Muscle layer of duodenum (tissue), 2 donors: ENCODE results near the gene SRP19.
"Not testable (repeated sequence)": the region's sequence is repeated elsewhere in the genome, so short reads cannot be mapped to it uniquely, and the experiment has no call there.

Source experiments
- H3K27ac ChIP-seq: one replicate; pipeline ENCODE4 v1.7.0; 2013; ENCODE audit warnings: mild to moderate bottlenecking, low read length
- H3K27me3 ChIP-seq: one replicate; pipeline ENCODE4 v1.7.0; 2013; ENCODE audit warnings: low read depth, mild to moderate bottlenecking, control low read depth, low read length
- H3K36me3 ChIP-seq, 2 donors: one replicate each; pipeline ENCODE4 v1.7.0; 2013; ENCODE audit warnings: low read length in 2 of 2, control low read depth in 1 of 2, mild to moderate bottlenecking in 1 of 2; ENCODE audit not compliant: insufficient read depth in 2 of 2, control insufficient read depth in 1 of 2
- H3K4me1 ChIP-seq, 2 donors: one replicate each; pipeline ENCODE4 v1.7.0; 2013; ENCODE audit warnings: low read length in 2 of 2, mild to moderate bottlenecking in 2 of 2, control low read depth in 1 of 2, moderate library complexity in 1 of 2; ENCODE audit not compliant: insufficient read depth in 2 of 2, control insufficient read depth in 1 of 2
- H3K4me3 ChIP-seq, 2 donors: one replicate each; pipeline ENCODE4 v1.7.0; 2013; ENCODE audit warnings: low read length in 2 of 2, low read depth in 1 of 2, mild to moderate bottlenecking in 1 of 2
- H3K9me3 ChIP-seq, 2 donors: one replicate each; pipeline ENCODE4 v1.7.0; 2013; ENCODE audit warnings: low read length in 2 of 2, control low read depth in 1 of 2, mild to moderate bottlenecking in 1 of 2; ENCODE audit not compliant: control insufficient read depth in 1 of 2
- donor health status: healthy.

The SRP19 gene

GRCh38 chr5:112870966-112871365 is 9.9 kb downstream of the SRP19 start:
- H3K9me3 ChIP-seq: no peaks in the 10 kb centered on the region
- no peak overlapping the region for H3K27ac ChIP-seq
- H3K36me3 ChIP-seq: peaks cover 22 to 52% of the 10 kb centered on the region in 2 donors
- no peaks in the 10 kb centered on the region for H3K27me3 ChIP-seq
- H3K4me3 ChIP-seq: no peak overlapping the region
- H3K4me1 ChIP-seq: no peaks in the 10 kb centered on the region

- peaks cover 27% of the 10 kb centered on the region in 2 donors for H3K36me3 ChIP-seq
These were observed 15.3 kb downstream of the SRP19 start for GRCh38 chr5:112876362-112876761.

GRCh38 chr5:112878101-112878500 is 17.0 kb downstream of the SRP19 start:
- Histone ChIP-seq H3K36me3 (peaks cover 28 to 36% of the 10 kb centered on the region in 2 donors), H3K4me1 (no peaks in the 10 kb centered on the region), H3K27ac (no peak overlapping the region), H3K4me3 (no peak overlapping the region), H3K27me3 (no peaks in the 10 kb centered on the region), H3K9me3 (no peaks in the 10 kb centered on the region)

More at GRCh38 chr5:112876362-112876761, 15.3 kb downstream of the SRP19 start:
- Histone ChIP-seq H3K4me3 (no peak overlapping the region), H3K9me3 (no peaks in the 10 kb centered on the region), H3K4me1 (no peaks in the 10 kb centered on the region), H3K27me3 (no peaks in the 10 kb centered on the region), H3K27ac (no peak overlapping the region)

GRCh38 chr5:112878760-112879159 is 17.7 kb downstream of the SRP19 start:
- Histone ChIP-seq H3K4me1 (no peaks in the 10 kb centered on the region), H3K36me3 (peaks cover 34 to 36% of the 10 kb centered on the region in 2 donors), H3K9me3 (no peaks in the 10 kb centered on the region), H3K27me3 (no peaks in the 10 kb centered on the region), H3K4me3 (no peak overlapping the region), H3K27ac (no peak overlapping the region)

- Histone ChIP-seq H3K4me3 (no peak overlapping the region), H3K27me3 (no peaks in the 10 kb centered on the region), H3K9me3 (no peaks in the 10 kb centered on the region), H3K27ac (no peak overlapping the region), H3K36me3 (peaks cover 39 to 49% of the 10 kb centered on the region in 2 donors), H3K4me1 (no peaks in the 10 kb centered on the region)
These were observed 19.3 kb downstream of the SRP19 start for GRCh38 chr5:112880219-112880964.

- H3K4me3 ChIP-seq: no peak overlapping the region
- H3K4me1 ChIP-seq: no peaks in the 10 kb centered on the region
- no peaks in the 10 kb centered on the region for H3K27me3 ChIP-seq
- peaks cover 45 to 56% of the 10 kb centered on the region in 2 donors for H3K36me3 ChIP-seq
- H3K9me3 ChIP-seq: no peaks in the 10 kb centered on the region
- H3K27ac ChIP-seq: no peak overlapping the region
These were observed 22.1 kb downstream of the SRP19 start for GRCh38 chr5:112883192-112883591.

- Histone ChIP-seq H3K27me3 (no peaks in the 10 kb centered on the region), H3K4me1 (no peaks in the 10 kb centered on the region), H3K36me3 (peaks cover 40 to 52% of the 10 kb centered on the region in 2 donors), H3K9me3 (no peaks in the 10 kb centered on the region), H3K4me3 (no peak overlapping the region), H3K27ac (no peak overlapping the region)
These were observed 23.9 kb downstream of the SRP19 start for GRCh38 chr5:112885001-112885400.

GRCh38 chr5:112886975-112887374 is 25.9 kb downstream of the SRP19 start:
- no peak overlapping the region for H3K4me3 ChIP-seq
- H3K4me1 ChIP-seq: no peaks in the 10 kb centered on the region
- H3K36me3 ChIP-seq: peaks cover 39 to 45% of the 10 kb centered on the region in 2 donors
- H3K27ac ChIP-seq: no peak overlapping the region
- no peaks in the 10 kb centered on the region for H3K9me3 ChIP-seq
- H3K27me3 ChIP-seq: no peaks in the 10 kb centered on the region

- not testable (repeated sequence) for H3K4me1 ChIP-seq, H3K4me3 ChIP-seq, H3K27ac ChIP-seq, H3K27me3 ChIP-seq, H3K9me3 ChIP-seq
- H3K36me3 ChIP-seq: peaks cover 14 to 20% of the 10 kb centered on the region in 2 donors
These were observed 31.0 kb downstream of the SRP19 start for GRCh38 chr5:112892066-112892465.

GRCh38 chr5:112892776-112893175 is 31.7 kb downstream of the SRP19 start:
- Histone ChIP-seq H3K4me3 (no peak overlapping the region), H3K9me3 (no peaks in the 10 kb centered on the region), H3K27me3 (no peaks in the 10 kb centered on the region), H3K4me1 (peaks cover 0 to 9% of the 10 kb centered on the region in 2 donors), H3K27ac (no peak overlapping the region), H3K36me3 (peaks cover 9 to 13% of the 10 kb centered on the region in 2 donors)

GRCh38 chr5:112895682-112896081 is 34.6 kb downstream of the SRP19 start:
- Histone ChIP-seq H3K36me3 (peaks cover 16 to 23% of the 10 kb centered on the region in 2 donors), H3K27me3 (no peaks in the 10 kb centered on the region), H3K27ac (no peak overlapping the region), H3K9me3 (no peaks in the 10 kb centered on the region), H3K4me1 (peaks cover 0 to 9% of the 10 kb centered on the region in 2 donors), H3K4me3 (no peak overlapping the region)

- H3K36me3 ChIP-seq: peaks cover 16 to 22% of the 10 kb centered on the region in 2 donors
- no peak overlapping the region for H3K27ac ChIP-seq
- H3K27me3 ChIP-seq: no peaks in the 10 kb centered on the region
These were observed 41.5 kb downstream of the SRP19 start for GRCh38 chr5:112902561-112902960.

More at GRCh38 chr5:112902561-112902960, 41.5 kb downstream of the SRP19 start:
- Histone ChIP-seq H3K4me3 (no peak overlapping the region), H3K9me3 (no peaks in the 10 kb centered on the region), H3K4me1 (peaks cover 0 to 6% of the 10 kb centered on the region in 2 donors)
